ENCODE measurements around the gene TYW5.

TYW5 gene

DNA sequence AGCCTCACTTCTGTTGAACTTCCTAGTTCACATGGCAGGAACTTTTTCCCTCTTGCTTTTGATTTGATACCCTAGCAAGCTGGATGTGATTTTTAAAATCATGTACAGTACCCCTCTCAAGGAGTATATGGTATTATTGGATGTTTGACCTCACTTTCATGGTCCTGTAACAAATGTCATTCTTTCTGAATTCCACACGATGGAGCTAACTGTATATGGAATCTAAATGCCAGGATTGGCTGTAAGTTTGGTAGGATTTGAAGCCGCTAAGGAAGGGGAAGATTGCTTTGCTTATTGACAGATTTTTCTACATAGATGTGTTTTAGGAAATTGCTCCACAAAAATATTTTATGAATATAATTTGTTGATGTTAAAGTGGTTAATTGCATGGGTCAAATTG is 18.4 kb upstream of the TYW5 start:
- no peak for DNase-seq

DNA sequence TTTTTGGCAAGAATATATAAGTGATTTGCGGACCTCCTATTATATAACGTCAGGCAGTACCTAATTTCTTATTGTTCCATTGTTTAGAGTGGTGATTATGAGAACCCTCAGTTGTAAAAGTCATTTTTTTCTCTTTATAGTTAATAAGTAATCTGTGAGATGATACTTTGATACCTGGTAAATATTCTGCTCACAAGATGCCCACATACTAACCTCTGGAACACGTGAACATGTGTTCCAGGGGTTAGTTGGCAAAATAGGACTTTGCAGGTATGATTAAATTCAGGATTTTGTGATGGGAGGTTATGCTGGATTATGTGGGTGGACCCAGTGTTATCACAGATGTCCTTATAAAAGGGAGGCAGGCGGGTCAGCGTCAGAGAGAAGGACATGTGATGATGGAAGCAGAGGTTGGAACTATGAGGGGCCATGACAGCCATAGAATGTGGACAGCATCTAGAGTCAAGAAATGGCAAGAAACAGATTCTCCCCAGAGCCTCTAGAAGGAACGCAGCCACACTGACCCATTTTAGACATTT is 16.9 kb upstream of the TYW5 start:
- no peak for DNase-seq

DNA sequence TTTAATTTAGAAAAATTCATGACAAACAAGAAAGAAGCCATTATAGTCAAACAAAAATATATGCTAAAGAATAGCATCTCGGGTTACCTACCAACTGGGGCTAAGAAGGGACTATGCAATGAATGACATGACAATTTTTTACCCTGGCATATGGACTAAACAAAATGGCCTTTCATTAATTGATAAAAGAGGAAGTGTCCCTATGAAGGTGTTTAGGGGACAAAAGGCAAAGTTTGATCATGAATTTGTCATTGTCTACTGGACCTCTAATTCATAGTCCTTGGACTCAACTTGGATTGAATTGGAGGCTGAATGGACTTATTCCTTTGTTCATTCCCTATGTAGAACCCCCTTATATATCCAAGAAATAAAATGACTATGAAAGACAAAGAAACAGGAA is 12.8 kb upstream of the TYW5 start:
- no peak for DNase-seq

GRCh38 chr2:199966976-199967375 is 11.7 kb upstream of the TYW5 start:
- no peak for DNase-seq

GRCh38 chr2:199966405-199966804 is 11.1 kb upstream of the TYW5 start:
- no peak for DNase-seq

GRCh38 chr2:199962203-199962602 is 6.9 kb upstream of the TYW5 start:
- DNase-seq, result no peak

DNA sequence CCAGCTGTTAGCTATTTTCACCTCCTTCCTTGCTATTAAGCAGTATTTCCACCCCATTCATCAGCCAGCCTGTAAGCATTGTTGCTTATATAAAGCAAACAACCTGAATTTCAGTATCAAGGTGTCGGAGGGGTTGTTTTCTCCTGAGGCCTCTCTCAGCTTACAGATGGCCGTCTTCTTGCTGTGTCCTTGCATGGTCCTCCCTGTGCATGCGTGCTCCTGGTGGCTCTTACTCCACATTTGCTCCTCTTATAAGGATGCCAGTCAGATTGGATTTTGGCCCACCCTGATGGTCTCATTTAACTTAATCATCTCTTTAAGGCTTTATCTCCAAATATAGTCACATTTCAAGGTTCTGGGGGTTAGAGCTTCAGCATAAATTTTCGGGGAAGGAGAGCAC is 2.7 kb upstream of the TYW5 start:
- DNase-seq, result no peak

- no peak for DNase-seq
Observed at GRCh38 chr2:199956062-199956380, 730 bp upstream of the TYW5 start.

DNA sequence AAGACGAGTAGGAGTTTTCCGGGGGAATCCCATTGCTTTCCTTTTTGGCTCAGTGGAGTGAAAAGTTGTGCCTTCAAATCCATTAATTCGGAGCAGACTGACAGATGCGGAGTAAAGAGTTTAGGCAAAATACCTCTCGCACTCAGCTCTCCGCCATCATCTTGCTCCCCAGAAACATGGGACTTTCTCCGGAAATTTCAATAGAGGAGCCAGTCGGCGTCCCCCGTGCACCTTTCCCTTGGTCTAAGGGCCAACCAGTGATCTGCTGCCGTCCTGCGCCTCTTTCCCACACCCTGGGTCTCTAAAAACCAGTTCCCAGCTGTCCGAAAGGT is 318 bp downstream of the TYW5 start:
- no peak for DNase-seq

GRCh38 chr2:199951023-199951422 is 4.3 kb downstream of the TYW5 start:
- no peak for DNase-seq

- no peak for DNase-seq
Observed at GRCh38 chr2:199950396-199950795, 4.9 kb downstream of the TYW5 start.

DNA sequence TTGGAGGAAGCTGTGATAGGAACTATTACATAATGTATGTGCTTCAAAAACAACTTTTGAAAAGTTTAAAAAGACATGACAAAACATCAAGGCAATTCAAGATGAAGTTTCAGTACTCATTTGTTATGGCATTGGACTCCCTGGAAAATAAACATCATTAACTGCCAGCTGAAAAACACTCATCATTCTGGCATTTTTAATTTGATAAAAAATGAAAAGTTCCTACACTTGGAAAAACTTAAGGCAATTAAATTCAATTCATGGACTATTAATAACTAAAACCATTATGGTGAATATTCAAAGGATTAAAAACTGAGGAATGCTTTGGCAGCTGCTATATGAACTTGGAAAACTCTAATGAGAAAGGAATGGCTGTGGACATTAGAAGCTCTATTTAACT is 8.5 kb downstream of the TYW5 start:
- DNase-seq, result no peak

DNA sequence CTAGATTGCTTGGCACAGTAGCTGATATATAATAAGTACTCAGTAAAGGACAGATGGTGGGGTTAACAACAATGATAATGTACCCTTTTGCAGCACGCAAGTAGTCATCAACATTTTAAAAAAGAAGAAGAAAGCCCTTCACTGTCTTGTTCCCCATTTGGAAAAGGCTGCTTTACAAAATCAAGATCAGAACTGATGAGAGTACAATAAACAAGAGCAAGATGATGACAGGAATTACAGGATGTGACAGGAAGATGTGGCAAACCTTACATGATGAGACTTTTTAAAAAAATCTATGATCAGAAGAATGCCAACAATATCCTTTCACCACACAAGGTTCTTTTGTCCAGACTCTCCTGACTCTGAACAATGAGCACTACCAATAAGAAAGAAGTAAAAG is 9.1 kb downstream of the TYW5 start:
- DNase-seq, result no peak

GRCh38 chr2:199943373-199943772 is 11.9 kb downstream of the TYW5 start:
- DNase-seq, result no peak

DNA sequence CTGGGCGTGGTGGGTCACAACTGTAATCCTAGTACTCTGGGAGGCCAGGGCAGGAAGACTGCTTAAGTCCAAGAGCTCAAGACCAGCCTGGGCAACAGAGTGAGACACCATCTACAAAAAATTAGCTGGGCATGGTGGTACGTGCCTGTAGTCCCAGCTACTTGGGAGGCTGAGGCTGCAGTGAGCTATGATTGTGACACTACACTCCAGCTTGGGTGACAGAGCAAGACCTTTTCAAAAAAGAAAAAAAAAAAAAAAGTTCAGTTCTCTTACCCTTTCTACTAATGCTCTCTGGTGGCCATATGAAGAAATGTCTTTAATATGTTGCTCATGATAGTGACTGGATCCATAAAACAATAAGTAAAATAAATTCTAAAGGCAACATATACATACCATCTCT is 14.9 kb downstream of the TYW5 start:
- DNase-seq, result no peak

DNA sequence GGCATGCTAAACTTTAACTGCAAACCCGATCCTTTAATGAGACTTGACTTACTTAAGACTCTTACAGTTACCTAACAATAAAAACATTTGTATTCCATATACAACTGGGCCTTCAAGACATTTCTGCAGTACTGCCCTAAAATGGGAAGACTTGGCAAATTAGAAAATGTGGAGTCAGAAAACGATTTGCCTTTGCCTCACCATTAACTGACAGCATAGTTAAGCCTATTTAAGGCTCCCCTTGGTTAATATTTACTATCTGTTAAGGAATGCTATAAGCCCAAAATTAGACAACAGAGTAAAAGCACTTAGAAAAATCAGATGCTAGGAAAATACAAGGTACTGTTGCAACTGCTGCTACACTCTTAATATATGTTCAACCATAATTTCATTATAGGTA is 18.7 kb downstream of the TYW5 start:
- no peak for DNase-seq

- DNase-seq, result no peak
Observed at GRCh38 chr2:199933466-199933865, 21.8 kb downstream of the TYW5 start.

DNA sequence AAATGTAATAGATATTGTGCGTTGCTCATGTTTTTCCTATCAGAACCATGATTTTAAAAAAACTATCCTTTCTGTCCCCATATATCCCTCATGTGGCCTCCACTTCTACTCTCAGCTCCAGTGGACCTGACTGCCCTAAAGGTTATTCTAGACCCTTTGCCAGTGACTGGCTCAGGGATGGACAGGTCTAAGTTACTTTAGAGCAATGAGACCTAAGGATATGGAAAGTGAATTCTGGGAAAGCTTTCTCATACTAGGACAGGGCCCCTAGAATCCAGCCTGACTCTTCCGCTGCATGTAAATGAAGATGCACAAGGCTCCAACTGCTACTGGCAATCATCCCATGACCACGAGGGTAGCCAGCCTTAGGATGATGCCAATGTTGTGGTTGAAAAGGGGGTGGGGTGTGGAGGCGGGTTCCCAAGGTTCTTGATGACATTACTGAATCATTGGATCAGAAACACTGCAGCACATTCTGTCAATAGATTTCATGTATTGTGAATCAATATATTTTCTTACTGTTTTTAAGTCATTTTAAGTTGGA is 22.9 kb downstream of the TYW5 start:
- DNase-seq, result no peak

DNA sequence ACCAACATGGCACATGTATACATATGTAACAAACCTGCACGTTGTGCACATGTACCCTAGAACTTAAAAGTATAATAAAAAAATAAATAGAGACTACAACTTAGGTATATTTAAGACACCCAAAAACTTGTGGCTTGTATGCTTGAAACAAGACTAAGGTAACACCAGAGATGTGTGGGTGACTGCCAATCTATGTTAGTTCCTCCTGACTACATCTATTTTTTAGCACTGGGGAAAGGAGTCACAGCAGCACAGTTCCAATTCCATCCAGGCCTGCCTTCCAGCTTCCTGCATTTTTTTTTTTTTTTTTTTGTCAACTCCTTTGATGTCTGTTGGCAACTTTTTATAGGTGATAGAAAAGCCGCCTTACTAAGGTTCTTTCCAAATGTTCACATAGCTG is 26.0 kb downstream of the TYW5 start:
- DNase-seq, result no peak

DNA sequence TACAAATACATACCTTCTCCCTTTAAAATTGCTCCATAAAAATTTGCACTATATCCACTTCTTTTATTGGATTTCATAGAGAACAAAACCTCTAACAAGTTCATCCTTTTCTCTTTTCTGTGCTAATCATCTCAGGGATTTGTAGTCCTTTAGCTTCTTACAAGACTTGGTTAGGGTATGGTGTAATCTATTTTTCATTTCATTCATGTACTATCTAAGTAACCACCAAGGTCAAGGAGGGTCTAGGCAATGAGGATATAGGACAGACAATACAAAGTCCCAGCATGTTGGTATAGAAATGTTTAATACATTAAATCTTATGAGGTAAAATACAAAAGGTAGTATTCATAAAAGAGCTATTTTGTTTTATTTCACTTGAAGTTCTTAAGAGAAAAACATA is 26.7 kb downstream of the TYW5 start:
- no peak for DNase-seq

DNA sequence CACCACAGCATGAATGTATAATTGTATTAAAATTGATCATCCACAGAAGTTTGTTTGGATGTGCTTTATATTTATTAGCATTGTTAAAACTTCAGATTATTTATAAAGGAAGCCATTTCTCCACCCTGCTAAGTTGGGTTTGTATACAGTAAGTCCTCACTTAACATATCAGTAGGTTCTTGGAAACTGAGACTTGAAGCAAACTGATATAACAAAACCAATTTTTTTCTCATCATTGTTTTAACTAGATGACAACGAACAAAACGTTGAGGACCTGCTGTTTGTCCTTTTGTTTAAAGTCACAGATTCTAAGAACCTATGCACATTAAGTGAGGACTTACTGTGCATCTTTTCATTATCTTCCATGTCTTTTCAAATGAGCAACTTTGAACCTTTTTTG is 27.1 kb downstream of the TYW5 start:
- DNase-seq, result no peak

GRCh38 chr2:199926806-199927205 is 28.5 kb downstream of the TYW5 start:
- no peak for DNase-seq

- DNase-seq, result no peak
Observed at GRCh38 chr2:199923924-199924323, 31.4 kb downstream of the TYW5 start.

GRCh38 chr2:199922856-199923255 is 32.4 kb downstream of the TYW5 start:
- no peak for DNase-seq

DNA sequence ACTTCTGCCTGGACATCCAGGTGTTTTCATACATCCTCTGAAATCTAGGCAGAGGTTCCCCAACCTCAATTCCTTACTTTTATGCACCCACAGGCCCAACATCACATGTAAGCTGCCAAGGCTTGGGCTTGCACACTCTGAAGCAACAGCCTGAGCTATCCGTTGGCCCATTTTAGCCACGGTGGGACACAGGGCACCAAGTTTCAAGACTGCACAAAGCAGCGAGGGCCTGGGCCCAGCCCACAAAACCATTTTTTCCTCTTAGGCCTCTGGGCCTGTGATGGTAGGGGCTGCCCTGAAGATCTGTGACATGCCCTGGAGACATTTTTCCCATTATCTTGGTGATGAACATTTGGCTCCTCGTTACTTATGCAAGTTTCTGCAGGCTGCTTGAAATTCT is 38.3 kb downstream of the TYW5 start:
- DNase-seq, result no peak

- no peak for DNase-seq
Observed at GRCh38 chr2:199914372-199914958, 40.8 kb downstream of the TYW5 start.
